HL-60/S4 (cell line): ENCODE data around the gene SMOC2.

Source experiments
- in situ Hi-C: fragments of 300-500 bp; cut with MboI; formaldehyde crosslinking; loops from 2 replicates; pipeline ENCODE4 v1.14.3; 2022; ENCODE audit warnings: low sequenced_read_pairs

SMOC2 gene

GRCh38 chr6:168513766-168514165 is 72.8 kb downstream of the SMOC2 start:
- in situ Hi-C loops = no loop called here

GRCh38 chr6:168514216-168514615 is 73.2 kb downstream of the SMOC2 start:
- in situ Hi-C loops = no loop called here

DNA sequence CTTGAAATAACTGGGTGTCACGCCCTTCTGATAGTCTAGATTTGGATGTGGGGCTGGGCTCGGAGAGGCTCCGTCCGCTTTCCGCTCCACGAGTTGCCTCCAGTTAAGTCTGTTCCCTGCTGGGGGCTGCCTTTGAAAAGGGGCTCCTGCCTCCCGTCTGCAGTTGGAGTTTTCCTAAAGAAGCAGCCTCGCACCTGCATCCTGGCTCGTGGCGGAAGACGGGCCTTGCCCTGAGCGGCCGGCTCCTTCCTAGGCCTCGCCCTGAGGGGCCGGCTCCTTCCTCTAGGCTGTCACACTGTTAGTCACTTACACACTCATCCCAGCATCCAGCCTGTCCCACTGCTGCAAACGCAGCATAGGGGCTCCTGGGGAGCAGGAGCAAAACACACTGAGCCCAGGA is 74.4 kb downstream of the SMOC2 start:
- in situ Hi-C loops = no loop called here

DNA sequence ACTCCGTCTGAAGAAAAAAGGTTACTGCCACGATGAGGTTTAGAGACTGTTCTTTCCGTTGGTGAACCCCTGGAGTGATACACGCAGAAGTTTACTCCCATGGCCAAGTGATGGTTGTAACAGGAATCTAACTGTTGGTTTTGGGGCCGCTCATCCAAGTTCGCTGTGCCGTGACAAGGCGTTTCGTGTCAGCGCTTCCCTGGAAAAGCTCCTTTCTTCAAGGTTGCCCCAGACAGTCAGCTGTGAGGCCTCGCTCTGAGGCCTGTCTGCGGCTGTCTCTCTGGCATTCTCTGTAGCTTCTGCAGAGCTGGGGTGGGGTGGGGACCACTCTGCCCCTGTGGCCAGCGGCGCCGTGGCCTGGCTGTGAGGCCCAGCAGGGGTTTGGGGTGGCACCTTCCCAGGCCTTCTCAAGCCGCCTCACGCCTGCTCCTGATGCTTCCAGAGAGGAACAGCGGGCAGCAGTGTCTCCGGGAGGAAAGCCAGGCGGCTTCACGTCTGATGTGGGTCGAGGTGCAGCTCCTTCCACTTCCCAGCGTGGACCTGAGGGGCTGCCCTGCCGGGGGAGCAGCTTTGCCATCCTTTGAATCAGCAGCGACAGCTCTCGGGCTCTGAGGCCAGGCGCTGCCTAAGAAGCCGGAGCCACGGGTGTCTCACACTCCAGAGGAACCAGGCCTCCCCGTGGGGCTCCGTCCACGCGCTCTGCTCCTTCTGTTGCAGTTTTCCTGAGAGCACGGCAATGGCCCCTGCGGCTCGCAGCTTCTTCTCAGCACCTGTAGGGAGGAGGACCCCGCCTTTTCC is 76.2 kb downstream of the SMOC2 start:
- in situ Hi-C loops = no loop called here

- in situ Hi-C loops = no loop called here
Measured at GRCh38 chr6:168517742-168518347, 76.9 kb downstream of the SMOC2 start.

GRCh38 chr6:168518348-168518745 is 77.4 kb downstream of the SMOC2 start:
- in situ Hi-C loops = no loop called here

DNA sequence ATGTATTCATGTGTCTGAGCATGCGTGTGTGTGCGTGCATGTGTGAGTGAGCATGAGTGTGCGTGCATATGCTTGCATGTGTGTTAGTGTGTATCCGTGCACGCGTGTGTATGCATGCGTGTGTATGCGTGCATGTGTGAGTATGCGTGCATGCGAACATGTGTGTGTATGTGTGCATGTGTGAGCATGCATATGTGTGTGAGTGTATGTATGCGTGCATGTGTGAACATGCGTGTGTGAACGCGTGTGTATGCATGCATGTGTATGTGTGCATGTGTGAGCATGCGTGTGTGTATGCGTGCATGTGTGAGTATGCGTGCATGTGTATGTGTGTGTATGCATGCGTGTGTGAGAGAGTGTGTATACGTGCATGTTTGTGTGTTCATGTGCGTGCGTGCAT is 77.9 kb downstream of the SMOC2 start:
- in situ Hi-C loops = no loop called here

GRCh38 chr6:168520233-168520632 is 79.2 kb downstream of the SMOC2 start:
- in situ Hi-C loops = no loop called here

GRCh38 chr6:168524571-168525001 is 83.6 kb downstream of the SMOC2 start:
- in situ Hi-C loops = no loop called here

DNA sequence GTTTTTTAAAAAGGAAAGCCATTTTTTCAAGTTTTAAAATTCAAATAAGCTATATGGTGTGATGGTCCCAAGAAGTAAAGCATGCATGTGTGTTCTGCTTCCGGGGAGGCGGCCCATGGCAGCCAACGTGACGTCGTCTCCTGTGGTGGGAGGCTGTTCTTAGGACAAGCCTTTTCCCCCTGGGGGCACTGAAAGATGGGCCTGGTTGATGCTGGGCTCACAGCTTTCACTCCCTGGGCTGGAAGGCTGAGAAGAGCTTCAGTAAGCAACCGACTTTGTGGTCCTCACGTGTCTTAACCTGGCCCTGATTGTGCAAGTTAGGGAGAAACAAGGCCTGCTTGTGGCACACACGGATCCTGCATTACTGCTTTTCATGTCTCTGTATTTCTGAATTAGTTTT is 84.1 kb downstream of the SMOC2 start:
- in situ Hi-C loops = no loop called here

- in situ Hi-C loops = no loop called here
Measured at GRCh38 chr6:168525926-168526630, 85.1 kb downstream of the SMOC2 start.

- in situ Hi-C loops = no loop called here
Measured at GRCh38 chr6:168526841-168527281, 85.9 kb downstream of the SMOC2 start.

DNA sequence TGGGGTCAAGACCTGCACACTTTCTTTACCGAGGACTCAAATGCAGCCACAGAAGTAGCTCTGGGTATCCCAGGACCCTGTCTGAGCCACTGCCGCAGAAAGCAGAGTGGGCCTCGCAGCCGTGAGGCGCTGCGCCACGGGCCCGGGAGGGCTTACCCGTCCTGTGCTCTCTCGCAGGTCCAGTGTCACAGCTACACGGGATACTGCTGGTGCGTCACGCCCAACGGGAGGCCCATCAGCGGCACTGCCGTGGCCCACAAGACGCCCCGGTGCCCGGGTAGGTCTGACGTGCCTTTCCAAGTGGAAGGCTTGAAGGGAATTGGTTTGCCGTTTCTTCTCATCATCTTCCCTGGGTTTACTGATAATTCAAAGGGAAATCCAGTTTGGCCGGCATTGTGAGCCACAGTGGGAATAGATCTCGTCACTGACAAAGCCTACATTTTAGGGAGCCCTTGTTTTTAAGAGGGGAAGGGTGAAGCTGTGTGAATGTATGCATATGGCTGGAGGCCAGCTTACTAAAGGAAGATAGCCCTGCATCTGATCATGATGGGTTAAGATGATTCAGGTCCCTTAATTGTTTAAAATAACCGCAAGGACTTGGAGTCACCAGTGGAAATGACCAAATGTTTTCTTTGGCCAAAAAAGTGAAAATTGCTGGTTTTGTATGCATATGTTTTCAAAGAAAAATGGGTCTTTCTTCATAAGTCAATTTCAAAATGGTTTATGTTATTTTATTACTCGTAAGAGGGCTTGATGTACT is 86.6 kb downstream of the SMOC2 start:
- in situ Hi-C loops = no loop called here

DNA sequence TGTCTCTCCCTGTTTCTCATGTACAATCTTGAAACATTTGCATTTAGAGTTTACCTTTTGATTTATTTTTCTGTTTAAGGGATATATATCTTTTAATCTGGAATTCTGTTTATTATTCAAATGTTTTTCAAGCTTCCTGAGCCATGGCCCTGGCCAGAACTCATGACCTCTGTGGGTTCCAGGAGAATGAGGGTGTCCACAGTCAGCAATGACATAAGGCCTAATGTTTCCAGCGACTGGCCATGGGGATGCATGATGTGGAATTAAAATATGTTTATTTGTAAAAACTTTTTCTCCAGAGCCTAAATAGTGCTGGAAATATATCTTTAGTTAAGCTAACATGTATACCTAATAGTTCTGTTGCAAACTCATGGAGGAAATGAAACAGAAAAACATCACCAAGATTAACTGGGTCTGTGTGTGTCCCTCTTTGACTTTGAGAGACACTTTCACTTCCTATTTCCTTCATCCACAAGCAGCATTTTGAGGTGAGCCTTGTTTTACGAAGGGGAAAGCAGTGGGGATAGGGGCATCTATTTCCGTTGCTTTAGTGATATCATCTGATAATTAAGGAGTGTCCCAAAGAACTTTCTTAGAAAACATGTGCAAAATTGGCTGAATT is 87.6 kb downstream of the SMOC2 start:
- in situ Hi-C loops = no loop called here

GRCh38 chr6:168529214-168529613 is 88.2 kb downstream of the SMOC2 start:
- in situ Hi-C loops = no loop called here

GRCh38 chr6:168530653-168531071 is 89.7 kb downstream of the SMOC2 start:
- in situ Hi-C loops = no loop called here

- in situ Hi-C loops = no loop called here
Measured at GRCh38 chr6:168532070-168532469, 91.1 kb downstream of the SMOC2 start.

GRCh38 chr6:168533414-168533813 is 92.4 kb downstream of the SMOC2 start:
- in situ Hi-C loops = no loop called here

DNA sequence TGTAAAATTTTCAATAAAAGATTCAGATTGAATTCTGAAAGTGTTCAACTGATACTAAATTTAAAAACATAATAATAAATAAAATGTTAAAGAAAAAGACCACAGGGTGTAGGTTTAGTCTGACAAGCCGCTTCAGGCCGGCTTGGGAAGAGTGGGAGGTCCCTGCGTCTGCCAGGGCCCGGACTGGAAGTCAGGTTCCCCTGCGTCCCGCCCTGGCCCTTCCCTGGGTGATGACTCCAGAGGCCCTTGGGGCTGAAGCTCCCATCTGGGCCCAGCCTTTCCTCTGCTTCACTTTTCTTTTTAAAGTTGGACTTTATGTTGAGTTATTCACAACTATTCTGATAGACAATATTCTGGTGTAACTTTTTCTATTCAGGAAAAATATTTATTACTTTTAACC is 93.3 kb downstream of the SMOC2 start:
- in situ Hi-C loops = no loop called here

GRCh38 chr6:168535711-168536110 is 94.7 kb downstream of the SMOC2 start:
- in situ Hi-C loops = no loop called here

DNA sequence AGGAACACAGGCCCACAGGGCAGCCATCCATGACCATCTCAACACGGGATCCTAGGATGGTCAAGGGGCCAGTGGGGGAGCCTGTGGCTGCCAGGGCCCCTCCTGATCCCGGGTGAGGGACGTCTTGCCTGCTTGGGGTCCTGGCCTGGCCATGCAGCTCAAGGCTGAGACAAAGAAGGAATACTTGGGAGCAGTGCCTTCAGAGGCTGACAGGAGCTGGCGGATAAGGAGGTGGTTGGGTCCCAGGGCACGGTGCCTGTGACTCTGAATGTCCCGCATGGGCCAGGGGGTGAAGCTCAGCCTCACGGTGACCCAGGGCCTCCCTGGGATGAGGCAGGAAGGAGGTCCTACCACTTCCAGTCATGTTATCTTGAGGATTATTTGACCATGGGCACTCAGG is 95.2 kb downstream of the SMOC2 start:
- in situ Hi-C loops = no loop called here
